ENCODE results near the gene INSYN2A. TPM values are rescaled to one million over a fixed set of nuclear protein-coding genes. Genes with fewer than 3 reads are reported as not detected.

The INSYN2A gene
- total and polyA plus RNA-seq, 2 experiments from 2014 or later = 0.28 to 1.3 TPM

GRCh38 chr10:127197154-127197432 is 702 bp upstream of the INSYN2A start:
- no peaks in the 10 kb centered on the region for H3K9me3 Mint-ChIP-seq
- peaks cover 3% of the 10 kb centered on the region; the same call in 1 of the 2 replicates for H4K20me1 ChIP-seq (replicated peaks; ENCODE audit: insufficient read depth)
- H3K4me2 ChIP-seq = peak overlapping the region; percentile 82
- DNase-seq (ENCODE audit: low spot score) (no peak), ATAC-seq (peak; percentile 3; the same call in 2 of the 3 replicates)
- no peak overlapping the region for H3K27ac Mint-ChIP-seq
- no peak overlapping the region for H3K27ac ChIP-seq (ENCODE audit: low read depth)
- H3K27me3 Mint-ChIP-seq (ENCODE audit: insufficient read depth, low read depth, poor library complexity) = peaks cover 16% of the 10 kb centered on the region
- no peaks in the 10 kb centered on the region for H3K9me2 ChIP-seq (ENCODE audit: insufficient read depth)
- no peaks in the 10 kb centered on the region for H3K36me3 Mint-ChIP-seq (ENCODE audit: low read depth)
- no peak overlapping the region for H2AFZ ChIP-seq
- H3K4me3 ChIP-seq = peak overlapping the region; percentile 67
- peak overlapping the region; percentile 83 for H3K4me3 Mint-ChIP-seq
- H3K4me1 Mint-ChIP-seq = peaks cover 25% of the 10 kb centered on the region
- H3K36me3 ChIP-seq (ENCODE audit: insufficient read depth) = no peaks in the 10 kb centered on the region
- no peaks in the 10 kb centered on the region for H3F3A ChIP-seq (replicated peaks; ENCODE audit: low read depth)
- no peaks in the 10 kb centered on the region; the same call in 1 of the 2 replicates for H3K79me2 ChIP-seq (replicated peaks; ENCODE audit: insufficient read depth)
- TF ChIP-seq, protein P1, sequence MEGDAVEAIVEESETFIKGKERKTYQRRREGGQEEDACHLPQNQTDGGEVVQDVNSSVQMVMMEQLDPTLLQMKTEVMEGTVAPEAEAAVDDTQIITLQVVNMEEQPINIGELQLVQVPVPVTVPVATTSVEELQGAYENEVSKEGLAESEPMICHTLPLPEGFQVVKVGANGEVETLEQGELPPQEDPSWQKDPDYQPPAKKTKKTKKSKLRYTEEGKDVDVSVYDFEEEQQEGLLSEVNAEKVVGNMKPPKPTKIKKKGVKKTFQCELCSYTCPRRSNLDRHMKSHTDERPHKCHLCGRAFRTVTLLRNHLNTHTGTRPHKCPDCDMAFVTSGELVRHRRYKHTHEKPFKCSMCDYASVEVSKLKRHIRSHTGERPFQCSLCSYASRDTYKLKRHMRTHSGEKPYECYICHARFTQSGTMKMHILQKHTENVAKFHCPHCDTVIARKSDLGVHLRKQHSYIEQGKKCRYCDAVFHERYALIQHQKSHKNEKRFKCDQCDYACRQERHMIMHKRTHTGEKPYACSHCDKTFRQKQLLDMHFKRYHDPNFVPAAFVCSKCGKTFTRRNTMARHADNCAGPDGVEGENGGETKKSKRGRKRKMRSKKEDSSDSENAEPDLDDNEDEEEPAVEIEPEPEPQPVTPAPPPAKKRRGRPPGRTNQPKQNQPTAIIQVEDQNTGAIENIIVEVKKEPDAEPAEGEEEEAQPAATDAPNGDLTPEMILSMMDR (conservative IDR thresholded peaks at IDR 0.05; ENCODE audit: low read depth in 2 of 2) = no peak
- TF ChIP-seq ZNF114 (CRISPR knock-in tag; IDR thresholded peaks at IDR 0.05) (no peak), ZNF462 (CRISPR knock-in tag; IDR thresholded peaks at IDR 0.05) (no peak), POLR2AphosphoS5 (IDR thresholded peaks at IDR 0.05; ENCODE audit: low read depth) (no peak), EZH2 (IDR thresholded peaks at IDR 0.05; ENCODE audit: low read depth, unreplicated experiment) (no peak), ZNF331 (CRISPR knock-in tag; IDR thresholded peaks at IDR 0.05; ENCODE audit: low read depth) (no peak), JUNB (IDR thresholded peaks at IDR 0.05; ENCODE audit: unreplicated experiment) (no peak), EZH2phosphoT487 (IDR thresholded peaks at IDR 0.05; ENCODE audit: unreplicated experiment) (no peak), CREB1 (CRISPR knock-in tag; IDR thresholded peaks at IDR 0.05; ENCODE audit: low read depth) (no peak), NANOG (IDR thresholded peaks at IDR 0.05; ENCODE audit: borderline replicate concordance) (no peak), REST (IDR thresholded peaks at IDR 0.05; ENCODE audit: unreplicated experiment) (no peak), STAT1 (IDR thresholded peaks at IDR 0.05; ENCODE audit: unreplicated experiment) (no peak)
- TF ChIP-seq, protein P2, sequence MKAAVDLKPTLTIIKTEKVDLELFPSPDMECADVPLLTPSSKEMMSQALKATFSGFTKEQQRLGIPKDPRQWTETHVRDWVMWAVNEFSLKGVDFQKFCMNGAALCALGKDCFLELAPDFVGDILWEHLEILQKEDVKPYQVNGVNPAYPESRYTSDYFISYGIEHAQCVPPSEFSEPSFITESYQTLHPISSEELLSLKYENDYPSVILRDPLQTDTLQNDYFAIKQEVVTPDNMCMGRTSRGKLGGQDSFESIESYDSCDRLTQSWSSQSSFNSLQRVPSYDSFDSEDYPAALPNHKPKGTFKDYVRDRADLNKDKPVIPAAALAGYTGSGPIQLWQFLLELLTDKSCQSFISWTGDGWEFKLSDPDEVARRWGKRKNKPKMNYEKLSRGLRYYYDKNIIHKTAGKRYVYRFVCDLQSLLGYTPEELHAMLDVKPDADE (IDR thresholded peaks at IDR 0.05) = no peak
- peaks cover 49% of the 10 kb centered on the region for H3K27me3 ChIP-seq (ENCODE audit: insufficient read depth)
- H3K4me1 ChIP-seq (ENCODE audit: insufficient read depth) = peaks cover 12% of the 10 kb centered on the region; the same call in 1 of the 2 replicates

Data from GM23338 (cell line).